Thyroid gland (tissue), 4 donors: ENCODE results near the gene CAMKMT. TPM values are rescaled to one million over a fixed set of nuclear protein-coding genes. Genes with fewer than 3 reads are reported as not detected.

Source experiments
- DNase-seq, 2 donors: peaks; one replicate each; pipeline ENCODE4 v3.0.0-alpha.2; 2019
- H3K27ac ChIP-seq, 3 donors: fragments of 200-600 bp; sonication (generic); 1 replicate in 2 of 3; 2 replicates in 1 of 3; pipeline ENCODE4 v1.5.1; 2016 to 2019; ENCODE audit warnings: mild to moderate bottlenecking in 1 of 3, moderate library complexity in 1 of 3
- H3K27me3 ChIP-seq: fragments of 200-600 bp; sonication (generic); one replicate; pipeline ENCODE4 v1.5.1; 2019
- H3K36me3 ChIP-seq, 2 donors: fragments of 200-600 bp; sonication (generic); one replicate each; pipeline ENCODE4 v1.5.1; 2016 to 2019
- H3K4me1 ChIP-seq, 2 donors: fragments of 200-600 bp; sonication (generic); one replicate each; pipeline ENCODE4 v1.5.1; 2017 to 2019
- H3K4me3 ChIP-seq, 3 donors: fragments of 200-600 bp; sonication (generic); replicated peaks in 1 of 3; 1 replicate in 2 of 3; 2 replicates in 1 of 3; pipeline ENCODE4 v1.5.1; 2016; ENCODE audit warnings: mild to moderate bottlenecking in 1 of 3
- H3K9me3 ChIP-seq: fragments of 200-600 bp; sonication (generic); one replicate; pipeline ENCODE4 v1.5.1; 2017
- CTCF ChIP-seq, 6 experiments: fragments of 200-600 bp in 3 of 6; fragments of 450-650 bp in 3 of 6; sonication (generic) in 3 of 6; IDR thresholded peaks; one replicate each; pipeline ENCODE4 v1.5.1; 2016 to 2019; ENCODE audit warnings: antibody characterized with exemption in 6 of 6, mild to moderate bottlenecking in 2 of 6, inconsistent platforms in 1 of 6, moderate library complexity in 1 of 6
- POLR2A ChIP-seq, 2 donors: fragments of 450-650 bp; IDR thresholded peaks; one replicate each; pipeline ENCODE4 v1.6.1; 2017; ENCODE audit warnings: antibody characterized with exemption in 2 of 2, mild to moderate bottlenecking in 2 of 2, moderate library complexity in 1 of 2
- WGBS, 2 donors: methylation state at CpG; one replicate each; pipeline ENCODE4 v1.1.5; 2017; 5-methylcytosine and 5-hydroxymethylcytosine counted together
- intact Hi-C: fragments of 100-400 bp; cut with DNase I; formaldehyde crosslinking; loops from one replicate; pipeline ENCODE4 v1.15.1; 2023
- total RNA-seq, 4 donors: library from RNA; depleted of rRNA; stranded (reverse); fragments of >200 nt; gene quantifications; one replicate each; pipeline ENCODE4 v1.2.3, GENCODE V29; 2016

CAMKMT gene
- total RNA-seq, 4 donors from 2014 or later, result 13.5 to 23.7 (median 17.2) TPM

DNA sequence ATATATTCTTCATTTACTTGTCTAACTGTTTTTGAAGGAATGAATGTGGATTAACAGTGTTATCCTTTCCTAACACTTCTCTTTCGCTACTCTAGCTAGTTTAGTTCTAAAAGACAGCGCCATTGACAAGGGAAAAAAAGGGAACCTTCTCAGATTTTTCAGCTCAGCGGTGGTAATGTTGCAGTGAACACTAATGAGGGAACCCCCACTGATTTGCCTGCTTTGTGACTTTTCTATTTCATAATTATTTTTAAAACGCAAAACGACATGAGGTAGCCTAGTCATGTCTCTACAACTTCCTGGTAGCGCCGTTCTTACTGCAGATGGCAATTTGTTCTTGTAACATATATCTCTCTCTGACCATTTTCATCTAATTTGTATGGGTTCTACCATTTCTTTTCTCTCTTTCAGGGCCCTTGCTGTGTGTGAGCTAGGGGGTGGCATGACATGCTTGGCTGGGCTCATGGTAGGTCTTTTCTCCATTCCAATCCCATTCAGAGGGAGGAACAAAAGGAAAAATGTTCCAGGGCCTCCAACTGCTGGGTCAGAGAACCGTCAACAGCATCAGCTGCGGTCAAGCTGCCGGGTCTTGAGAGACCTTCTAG lies 344.2 kb downstream of the CAMKMT start:
- TF ChIP-seq POLR2A (IDR thresholded peaks at IDR 0.05) (no peak), CTCF (IDR thresholded peaks at IDR 0.05) (no peak)
- Histone ChIP-seq H3K36me3 (no peaks in the 10 kb centered on the region), H3K27ac (no peak overlapping the region), H3K27me3 (no peaks in the 10 kb centered on the region), H3K4me1 (no peaks in the 10 kb centered on the region), H3K9me3 (no peaks in the 10 kb centered on the region), H3K4me3 (no peak overlapping the region)
- no peak for DNase-seq
- WGBS, 2 donors, result 96 to 97% methylated on average over 10 of the region's 10 CpGs
- intact Hi-C loops, result no loop called here

DNA sequence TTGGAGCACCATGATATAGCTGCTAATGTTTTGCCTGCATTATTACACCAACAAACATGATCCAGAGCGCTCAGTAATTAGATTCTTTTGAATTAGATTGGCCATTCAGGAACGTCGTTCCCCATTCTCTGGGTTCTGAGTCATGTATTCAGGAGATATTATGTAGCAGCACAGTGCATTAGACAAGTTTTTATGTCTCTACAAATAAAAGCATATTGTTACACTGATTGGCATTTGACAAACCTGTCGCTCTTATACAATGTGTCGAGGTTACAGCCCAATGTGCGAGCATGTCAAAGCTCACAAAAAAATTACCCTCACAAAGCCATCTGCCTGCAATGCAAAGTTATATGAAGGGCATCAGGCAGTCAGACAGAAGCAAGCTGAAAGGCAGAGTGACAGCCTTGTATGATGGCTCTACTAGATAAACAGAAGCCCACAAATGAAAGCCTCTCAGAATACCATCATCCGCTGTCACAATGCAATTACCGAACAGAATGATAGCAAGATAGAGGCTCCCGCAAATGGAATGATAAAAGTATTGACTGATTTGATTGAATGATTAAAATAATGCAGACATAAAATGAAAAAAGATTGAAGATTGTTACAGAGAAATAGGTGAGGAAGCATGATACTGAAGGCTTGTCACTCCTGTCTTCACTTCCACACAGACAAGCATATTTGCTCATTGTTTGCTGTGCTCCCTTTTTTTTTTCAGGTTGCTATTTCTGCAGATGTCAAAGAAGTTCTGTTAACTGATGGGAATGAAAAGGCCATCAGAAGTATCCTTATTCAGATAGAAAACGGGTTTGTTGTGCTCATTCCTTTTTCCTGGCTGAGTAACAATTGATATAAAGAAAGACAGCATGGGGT lies 345.2 kb downstream of the CAMKMT start:
- H3K4me1 ChIP-seq, result no peaks in the 10 kb centered on the region
- H3K27me3 ChIP-seq, result no peaks in the 10 kb centered on the region
- DNase-seq, result no peak
- intact Hi-C loops, result no loop called here
- H3K9me3 ChIP-seq, result no peaks in the 10 kb centered on the region
- no peak for TF ChIP-seq POLR2A (IDR thresholded peaks at IDR 0.05)
- no peak for TF ChIP-seq CTCF (IDR thresholded peaks at IDR 0.05)
- H3K27ac ChIP-seq, result no peak overlapping the region
- 95 to 96% methylated on average over 10 of the region's 10 CpGs for WGBS, 2 donors
- no peak overlapping the region for H3K4me3 ChIP-seq
- H3K36me3 ChIP-seq, result no peaks in the 10 kb centered on the region

GRCh38 chr2:44707945-44708660 lies 346.4 kb downstream of the CAMKMT start:
- Histone ChIP-seq H3K27me3 (no peaks in the 10 kb centered on the region), H3K27ac (no peak overlapping the region), H3K4me1 (no peaks in the 10 kb centered on the region), H3K36me3 (no peaks in the 10 kb centered on the region), H3K4me3 (no peak overlapping the region), H3K9me3 (no peaks in the 10 kb centered on the region)
- intact Hi-C loops, result no loop called here
- TF ChIP-seq CTCF (IDR thresholded peaks at IDR 0.05) (no peak), POLR2A (IDR thresholded peaks at IDR 0.05) (no peak)
- no peak for DNase-seq
- 45 to 47% methylated on average over 4 of the region's 4 CpGs for WGBS, 2 donors

GRCh38 chr2:44708661-44709000 lies 346.9 kb downstream of the CAMKMT start:
- no peaks in the 10 kb centered on the region for H3K27me3 ChIP-seq
- no peaks in the 10 kb centered on the region for H3K4me1 ChIP-seq
- no peaks in the 10 kb centered on the region for H3K36me3 ChIP-seq
- 68 to 76% methylated on average over 3 of the region's 3 CpGs for WGBS, 2 donors
- no peak overlapping the region for H3K4me3 ChIP-seq
- DNase-seq, result no peak
- intact Hi-C loops, result no loop called here
- H3K27ac ChIP-seq, result no peak overlapping the region
- no peaks in the 10 kb centered on the region for H3K9me3 ChIP-seq
- TF ChIP-seq CTCF (IDR thresholded peaks at IDR 0.05), result no peak
- no peak for TF ChIP-seq POLR2A (IDR thresholded peaks at IDR 0.05)

DNA sequence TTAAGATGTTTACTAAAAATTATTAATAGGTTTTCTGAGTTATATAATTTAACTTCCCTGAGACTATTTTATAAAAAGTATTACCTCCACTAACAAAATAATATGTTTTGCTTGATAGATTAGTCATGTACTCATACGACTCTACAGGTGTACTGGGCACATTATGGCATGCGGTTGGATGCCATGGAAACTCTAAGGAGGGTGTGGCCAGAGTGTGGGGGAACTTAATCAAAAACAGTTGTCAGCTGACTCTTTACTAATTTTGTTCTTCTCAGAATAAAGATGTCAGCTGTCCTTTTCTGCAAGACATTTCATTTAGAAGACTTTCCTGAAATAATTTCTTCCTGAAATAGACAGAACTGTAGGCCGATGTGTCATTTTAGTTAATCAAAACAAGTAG lies 351.4 kb downstream of the CAMKMT start:
- TF ChIP-seq CTCF (IDR thresholded peaks at IDR 0.05) (no peak), POLR2A (IDR thresholded peaks at IDR 0.05) (no peak)
- 84 to 87% methylated on average over 3 of the region's 3 CpGs for WGBS, 2 donors
- Histone ChIP-seq H3K27me3 (no peaks in the 10 kb centered on the region), H3K4me3 (no peak overlapping the region), H3K27ac (no peak overlapping the region), H3K9me3 (no peaks in the 10 kb centered on the region), H3K36me3 (no peaks in the 10 kb centered on the region), H3K4me1 (no peaks in the 10 kb centered on the region)
- no peak for DNase-seq
- intact Hi-C loops, result no loop called here
